Duodenal mucosa (tissue), 2 donors: ENCODE results near the gene ISM1.
"Not testable (repeated sequence)": the region's sequence is repeated elsewhere in the genome, so short reads cannot be mapped to it uniquely, and the experiment has no call there.

Experiments used
- H3K27ac ChIP-seq: one replicate; pipeline ENCODE4 v1.7.0; 2013; ENCODE audit warnings: low read depth, low read length
- H3K27me3 ChIP-seq, 2 donors: one replicate each; pipeline ENCODE4 v1.7.0; 2013; ENCODE audit warnings: low read length in 2 of 2, control low read depth in 1 of 2; ENCODE audit not compliant: insufficient read depth in 2 of 2, control insufficient read depth in 1 of 2
- H3K36me3 ChIP-seq, 2 donors: one replicate each; pipeline ENCODE4 v1.7.0; 2013; ENCODE audit warnings: low read length in 2 of 2, control low read depth in 1 of 2; ENCODE audit not compliant: insufficient read depth in 2 of 2, control insufficient read depth in 1 of 2
- H3K4me1 ChIP-seq, 2 donors: one replicate each; pipeline ENCODE4 v1.7.0; 2013; ENCODE audit warnings: low read length in 2 of 2, control low read depth in 1 of 2; ENCODE audit not compliant: insufficient read depth in 2 of 2, control insufficient read depth in 1 of 2
- H3K4me3 ChIP-seq, 2 donors: one replicate each; pipeline ENCODE4 v1.7.0; 2013; ENCODE audit warnings: low read length in 2 of 2, low read depth in 1 of 2
- H3K9ac ChIP-seq, 2 donors: one replicate each; pipeline ENCODE4 v1.7.0; 2013; ENCODE audit warnings: low read length in 2 of 2, low read depth in 1 of 2
- H3K9me3 ChIP-seq, 2 donors: one replicate each; pipeline ENCODE4 v1.7.0; 2013; ENCODE audit warnings: low read length in 2 of 2, control low read depth in 1 of 2; ENCODE audit not compliant: control insufficient read depth in 1 of 2

ISM1 gene

DNA sequence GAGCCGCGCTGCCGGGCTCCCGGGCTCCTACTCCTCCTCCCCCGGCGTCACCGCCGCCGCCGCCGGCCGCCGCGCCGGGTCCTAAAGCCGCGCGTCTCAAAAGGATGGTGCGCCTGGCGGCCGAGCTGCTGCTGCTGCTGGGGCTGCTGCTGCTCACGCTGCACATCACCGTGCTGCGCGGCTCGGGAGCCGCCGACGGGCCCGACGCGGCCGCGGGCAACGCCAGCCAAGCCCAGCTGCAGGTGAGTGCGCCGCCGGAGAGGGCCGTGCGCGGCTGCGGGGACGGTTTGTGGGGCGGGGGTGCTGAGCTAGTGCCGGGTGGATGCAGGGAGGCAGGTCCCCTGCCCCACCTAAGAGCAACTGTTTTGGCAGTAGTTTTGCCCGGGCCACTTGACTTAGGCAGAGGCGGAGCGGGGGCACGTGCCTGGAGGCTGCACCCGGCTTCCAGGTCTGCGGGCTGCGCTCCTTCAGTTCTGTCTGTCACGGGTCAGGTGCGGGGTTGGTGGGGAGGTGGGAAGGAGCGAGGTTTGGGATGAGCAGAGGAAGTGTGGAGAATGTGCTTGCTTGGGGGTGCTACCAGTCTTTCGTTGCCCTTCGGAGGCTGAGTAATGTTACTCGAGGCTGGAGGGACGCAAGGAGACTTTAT, 722 bp downstream of the ISM1 start:
- Histone ChIP-seq H3K4me3 (peak overlapping the region; percentile 1 to 55), H3K27ac (no peak overlapping the region), H3K9me3 (no peaks in the 10 kb centered on the region), H3K4me1 (peaks cover 12 to 16% of the 10 kb centered on the region in 2 donors), H3K27me3 (peaks cover 44 to 55% of the 10 kb centered on the region in 2 donors), H3K36me3 (no peaks in the 10 kb centered on the region), H3K9ac (no peak overlapping the region)

GRCh38 chr20:13222319-13222716, 1.2 kb downstream of the ISM1 start:
- no peaks in the 10 kb centered on the region for H3K9me3 ChIP-seq
- no peak overlapping the region for H3K27ac ChIP-seq
- peaks cover 44 to 52% of the 10 kb centered on the region in 2 donors for H3K27me3 ChIP-seq
- H3K36me3 ChIP-seq: no peaks in the 10 kb centered on the region
- H3K4me3 ChIP-seq: no peak overlapping the region
- no peak overlapping the region for H3K9ac ChIP-seq
- peaks cover 12 to 16% of the 10 kb centered on the region in 2 donors for H3K4me1 ChIP-seq

- H3K27me3 ChIP-seq: peaks cover 38% of the 10 kb centered on the region in 2 donors
- no peaks in the 10 kb centered on the region for H3K36me3 ChIP-seq
- no peak overlapping the region for H3K4me3 ChIP-seq
- no peaks in the 10 kb centered on the region for H3K9me3 ChIP-seq
- H3K4me1 ChIP-seq: peaks cover 12 to 16% of the 10 kb centered on the region in 2 donors
- H3K9ac ChIP-seq: no peak overlapping the region
- H3K27ac ChIP-seq: no peak overlapping the region
Observed at GRCh38 chr20:13223736-13224520, 2.9 kb downstream of the ISM1 start.

- Histone ChIP-seq H3K36me3 (no peaks in the 10 kb centered on the region), H3K27me3 (peaks cover 19 to 21% of the 10 kb centered on the region in 2 donors)
Observed at GRCh38 chr20:13226367-13226766, 5.3 kb downstream of the ISM1 start.

GRCh38 chr20:13228771-13229170, 7.7 kb downstream of the ISM1 start:
- Histone ChIP-seq H3K4me1 (no peaks in the 10 kb centered on the region), H3K27ac (no peak overlapping the region), H3K36me3 (no peaks in the 10 kb centered on the region), H3K27me3 (peaks cover 3 to 4% of the 10 kb centered on the region in 2 donors), H3K4me3 (no peak overlapping the region), H3K9ac (no peak overlapping the region), H3K9me3 (no peaks in the 10 kb centered on the region)

More at GRCh38 chr20:13226367-13226766, 5.3 kb downstream of the ISM1 start:
- no peak overlapping the region for H3K27ac ChIP-seq
- H3K4me1 ChIP-seq: peaks cover 4 to 6% of the 10 kb centered on the region in 2 donors
- no peaks in the 10 kb centered on the region for H3K9me3 ChIP-seq
- H3K9ac ChIP-seq: no peak overlapping the region
- no peak overlapping the region for H3K4me3 ChIP-seq

- no peak overlapping the region for H3K27ac ChIP-seq
- no peaks in the 10 kb centered on the region for H3K36me3 ChIP-seq
- H3K4me1 ChIP-seq: no peaks in the 10 kb centered on the region
- H3K9ac ChIP-seq: no peak overlapping the region
- no peaks in the 10 kb centered on the region for H3K9me3 ChIP-seq
- no peak overlapping the region for H3K4me3 ChIP-seq
- H3K27me3 ChIP-seq: peaks cover 0 to 3% of the 10 kb centered on the region in 2 donors
Observed at GRCh38 chr20:13229538-13229937, 8.5 kb downstream of the ISM1 start.

DNA sequence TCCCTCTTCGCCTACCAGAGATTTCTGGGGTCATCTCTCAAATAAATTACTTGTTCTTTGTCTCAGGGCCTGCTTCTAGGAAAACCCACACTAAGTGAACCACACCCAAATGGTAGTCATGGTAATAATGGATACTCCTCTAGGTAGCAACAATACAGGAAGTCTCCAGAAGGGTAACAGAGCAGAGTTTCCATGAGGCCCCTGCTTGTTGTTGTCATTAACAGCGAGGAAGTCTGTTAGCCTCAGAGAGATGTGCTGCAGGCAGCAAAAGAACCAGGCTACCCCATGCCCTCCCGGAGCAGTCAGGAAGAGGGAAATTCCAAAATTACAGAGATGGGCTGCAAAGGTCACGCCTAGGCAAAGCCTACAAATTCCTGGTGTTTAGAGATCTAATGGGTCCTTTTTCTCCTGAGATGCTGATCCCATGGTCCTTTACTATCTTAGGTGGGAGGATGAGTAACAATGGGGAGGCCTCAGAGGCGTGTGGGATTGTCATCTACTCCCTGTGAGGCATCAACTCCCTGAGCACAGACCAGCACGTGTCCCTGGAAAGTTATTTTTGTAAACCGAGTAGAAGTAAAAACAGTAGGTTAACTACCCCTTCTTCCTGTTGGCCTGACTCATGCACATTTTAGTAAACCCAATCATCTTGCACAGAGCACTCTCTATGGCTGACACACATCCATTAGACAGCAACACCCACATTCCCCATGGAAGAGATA, 10.1 kb downstream of the ISM1 start:
- Histone ChIP-seq H3K36me3 (no peaks in the 10 kb centered on the region), H3K4me1 (no peaks in the 10 kb centered on the region), H3K9ac (no peak overlapping the region), H3K27me3 (peaks cover 0 to 3% of the 10 kb centered on the region in 2 donors), H3K4me3 (no peak overlapping the region), H3K27ac (no peak overlapping the region), H3K9me3 (no peaks in the 10 kb centered on the region)

GRCh38 chr20:13232999-13233398, 11.9 kb downstream of the ISM1 start:
- no peak overlapping the region for H3K4me3 ChIP-seq
- H3K4me1 ChIP-seq: no peaks in the 10 kb centered on the region
- H3K27me3 ChIP-seq: peaks cover 0 to 3% of the 10 kb centered on the region in 2 donors
- no peak overlapping the region for H3K9ac ChIP-seq
- no peaks in the 10 kb centered on the region for H3K9me3 ChIP-seq
- no peaks in the 10 kb centered on the region for H3K36me3 ChIP-seq
- H3K27ac ChIP-seq: no peak overlapping the region

- Histone ChIP-seq H3K27ac (no peak overlapping the region), H3K4me3 (no peak overlapping the region), H3K27me3 (peaks cover 0 to 3% of the 10 kb centered on the region in 2 donors), H3K9me3 (no peaks in the 10 kb centered on the region), H3K36me3 (no peaks in the 10 kb centered on the region), H3K4me1 (no peaks in the 10 kb centered on the region), H3K9ac (no peak overlapping the region)
Observed at GRCh38 chr20:13234961-13235360, 13.9 kb downstream of the ISM1 start.

- not testable (repeated sequence) for H3K9ac ChIP-seq, H3K27me3 ChIP-seq, H3K36me3 ChIP-seq, H3K27ac ChIP-seq, H3K4me1 ChIP-seq, H3K4me3 ChIP-seq, H3K9me3 ChIP-seq
Observed at GRCh38 chr20:13236360-13236759, 15.3 kb downstream of the ISM1 start.
